Measurements from ENCODE around the gene PPM1A.

The PPM1A gene

GRCh38 chr14:60275932-60276331, 26.9 kb downstream of the PPM1A start:
- no peak for TF ChIP-seq CTCF (IDR thresholded peaks at IDR 0.05)

- no peak for TF ChIP-seq CTCF (IDR thresholded peaks at IDR 0.05)
These were observed 27.3 kb downstream of the PPM1A start for GRCh38 chr14:60276347-60276746.

- no peak for TF ChIP-seq CTCF (IDR thresholded peaks at IDR 0.05)
These were observed 28.7 kb downstream of the PPM1A start for GRCh38 chr14:60277605-60278190.

- TF ChIP-seq CTCF (IDR thresholded peaks at IDR 0.05): no peak
These were observed 29.3 kb downstream of the PPM1A start for GRCh38 chr14:60278350-60278749.

- no peak for TF ChIP-seq CTCF (IDR thresholded peaks at IDR 0.05)
These were observed 38.4 kb downstream of the PPM1A start for GRCh38 chr14:60287452-60287851.

GRCh38 chr14:60288279-60288678, 39.3 kb downstream of the PPM1A start:
- no peak for TF ChIP-seq CTCF (IDR thresholded peaks at IDR 0.05)

- no peak for TF ChIP-seq CTCF (IDR thresholded peaks at IDR 0.05)
These were observed 45.5 kb downstream of the PPM1A start for GRCh38 chr14:60294411-60295069.
